ENCODE measurements around the gene MRPL1. TPM values are rescaled to one million over a fixed set of nuclear protein-coding genes. Genes with fewer than 3 reads are reported as not detected.
A peak's percentile ranks its signal among the peaks of the same experiment; 100 is the strongest.

MRPL1 gene
- total and polyA plus RNA-seq, 2 of the 13 experiments (the other 11 are each of a cell fraction or from before 2014, with no cell fraction given): 23.3 to 61.5 TPM

- TF ChIP-seq ZBTB10 (CRISPR knock-in tag; IDR thresholded peaks at IDR 0.05; ENCODE audit: borderline replicate concordance) (no peak), ZFP62 (CRISPR knock-in tag; IDR thresholded peaks at IDR 0.05) (no peak), GABPB1 (CRISPR knock-in tag; IDR thresholded peaks at IDR 0.05) (no peak), KLF16 (CRISPR knock-in tag; IDR thresholded peaks at IDR 0.05) (no peak), KMT2A (CRISPR knock-in tag; IDR thresholded peaks at IDR 0.05) (0 out of 2 replicates have a peak, but pooled peaks have one; percentile 27), ZNF503 (CRISPR knock-in tag; IDR thresholded peaks at IDR 0.05) (no peak), NFIC (IDR thresholded peaks at IDR 0.05; ENCODE audit: low read length) (0 out of 2 replicates have a peak, but pooled peaks have one; percentile 38), ZNF333 (CRISPR knock-in tag; IDR thresholded peaks at IDR 0.05; ENCODE audit: borderline replicate concordance) (no peak), ZXDC (CRISPR knock-in tag; IDR thresholded peaks at IDR 0.05) (no peak), ZBTB37 (CRISPR knock-in tag; IDR thresholded peaks at IDR 0.05) (no peak)
- TF ChIP-seq, protein P1, sequence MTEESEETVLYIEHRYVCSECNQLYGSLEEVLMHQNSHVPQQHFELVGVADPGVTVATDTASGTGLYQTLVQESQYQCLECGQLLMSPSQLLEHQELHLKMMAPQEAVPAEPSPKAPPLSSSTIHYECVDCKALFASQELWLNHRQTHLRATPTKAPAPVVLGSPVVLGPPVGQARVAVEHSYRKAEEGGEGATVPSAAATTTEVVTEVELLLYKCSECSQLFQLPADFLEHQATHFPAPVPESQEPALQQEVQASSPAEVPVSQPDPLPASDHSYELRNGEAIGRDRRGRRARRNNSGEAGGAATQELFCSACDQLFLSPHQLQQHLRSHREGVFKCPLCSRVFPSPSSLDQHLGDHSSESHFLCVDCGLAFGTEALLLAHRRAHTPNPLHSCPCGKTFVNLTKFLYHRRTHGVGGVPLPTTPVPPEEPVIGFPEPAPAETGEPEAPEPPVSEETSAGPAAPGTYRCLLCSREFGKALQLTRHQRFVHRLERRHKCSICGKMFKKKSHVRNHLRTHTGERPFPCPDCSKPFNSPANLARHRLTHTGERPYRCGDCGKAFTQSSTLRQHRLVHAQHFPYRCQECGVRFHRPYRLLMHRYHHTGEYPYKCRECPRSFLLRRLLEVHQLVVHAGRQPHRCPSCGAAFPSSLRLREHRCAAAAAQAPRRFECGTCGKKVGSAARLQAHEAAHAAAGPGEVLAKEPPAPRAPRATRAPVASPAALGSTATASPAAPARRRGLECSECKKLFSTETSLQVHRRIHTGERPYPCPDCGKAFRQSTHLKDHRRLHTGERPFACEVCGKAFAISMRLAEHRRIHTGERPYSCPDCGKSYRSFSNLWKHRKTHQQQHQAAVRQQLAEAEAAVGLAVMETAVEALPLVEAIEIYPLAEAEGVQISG (CRISPR knock-in tag; IDR thresholded peaks at IDR 0.05): no peak
- TF ChIP-seq, protein P2, sequence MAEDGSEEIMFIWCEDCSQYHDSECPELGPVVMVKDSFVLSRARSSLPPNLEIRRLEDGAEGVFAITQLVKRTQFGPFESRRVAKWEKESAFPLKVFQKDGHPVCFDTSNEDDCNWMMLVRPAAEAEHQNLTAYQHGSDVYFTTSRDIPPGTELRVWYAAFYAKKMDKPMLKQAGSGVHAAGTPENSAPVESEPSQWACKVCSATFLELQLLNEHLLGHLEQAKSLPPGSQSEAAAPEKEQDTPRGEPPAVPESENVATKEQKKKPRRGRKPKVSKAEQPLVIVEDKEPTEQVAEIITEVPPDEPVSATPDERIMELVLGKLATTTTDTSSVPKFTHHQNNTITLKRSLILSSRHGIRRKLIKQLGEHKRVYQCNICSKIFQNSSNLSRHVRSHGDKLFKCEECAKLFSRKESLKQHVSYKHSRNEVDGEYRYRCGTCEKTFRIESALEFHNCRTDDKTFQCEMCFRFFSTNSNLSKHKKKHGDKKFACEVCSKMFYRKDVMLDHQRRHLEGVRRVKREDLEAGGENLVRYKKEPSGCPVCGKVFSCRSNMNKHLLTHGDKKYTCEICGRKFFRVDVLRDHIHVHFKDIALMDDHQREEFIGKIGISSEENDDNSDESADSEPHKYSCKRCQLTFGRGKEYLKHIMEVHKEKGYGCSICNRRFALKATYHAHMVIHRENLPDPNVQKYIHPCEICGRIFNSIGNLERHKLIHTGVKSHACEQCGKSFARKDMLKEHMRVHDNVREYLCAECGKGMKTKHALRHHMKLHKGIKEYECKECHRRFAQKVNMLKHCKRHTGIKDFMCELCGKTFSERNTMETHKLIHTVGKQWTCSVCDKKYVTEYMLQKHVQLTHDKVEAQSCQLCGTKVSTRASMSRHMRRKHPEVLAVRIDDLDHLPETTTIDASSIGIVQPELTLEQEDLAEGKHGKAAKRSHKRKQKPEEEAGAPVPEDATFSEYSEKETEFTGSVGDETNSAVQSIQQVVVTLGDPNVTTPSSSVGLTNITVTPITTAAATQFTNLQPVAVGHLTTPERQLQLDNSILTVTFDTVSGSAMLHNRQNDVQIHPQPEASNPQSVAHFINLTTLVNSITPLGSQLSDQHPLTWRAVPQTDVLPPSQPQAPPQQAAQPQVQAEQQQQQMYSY (CRISPR knock-in tag; IDR thresholded peaks at IDR 0.05): no peak
Measured at GRCh38 chr4:77817304-77818072, 45.1 kb upstream of the MRPL1 start (continued).
